COLO668 (cell line): ENCODE data around the gene ATG9B.
"Not testable (repeated sequence)": the region's sequence is repeated elsewhere in the genome, so short reads cannot be mapped to it uniquely, and the experiment has no call there.

Source experiments
- DNase-seq: peaks from one replicate; lab custom pipeline; 2025; ENCODE audit not compliant: unreplicated experiment; lab: John Stamatoyannopoulos, UW

Gene ATG9B

GRCh38 chr7:151017953-151018420 lies 6.3 kb downstream of the ATG9B start:
- DNase-seq: peak; percentile 59

DNA sequence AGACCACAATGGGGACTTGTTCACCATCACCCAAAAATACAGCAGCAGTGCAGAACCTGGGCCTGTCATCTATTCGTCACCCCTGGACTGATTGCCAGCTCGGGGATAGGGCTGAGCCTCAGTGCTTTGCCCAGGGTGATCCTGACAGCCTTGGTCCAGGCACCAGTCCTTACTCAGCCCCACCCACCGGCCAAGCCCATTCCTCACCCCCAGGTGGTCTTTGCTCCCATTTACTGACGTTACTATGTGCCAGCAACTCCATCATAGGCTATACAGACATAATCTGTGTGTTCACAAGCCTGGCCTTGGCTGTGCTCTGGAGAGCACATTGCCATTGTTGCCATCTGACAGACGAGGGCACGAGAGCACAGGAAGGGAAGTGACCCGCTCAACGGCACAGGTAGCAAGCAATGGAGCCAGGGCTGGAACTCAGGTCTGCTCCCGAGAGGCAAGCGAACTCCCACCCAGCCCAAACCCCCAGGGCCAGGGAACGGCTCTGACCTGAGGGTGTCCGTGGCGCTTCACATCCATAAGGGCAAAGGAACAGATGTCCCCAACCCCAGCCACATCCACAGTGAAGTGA lies 6.8 kb downstream of the ATG9B start:
- no peak for DNase-seq

GRCh38 chr7:151016942-151017341 lies 7.4 kb downstream of the ATG9B start:
- no peak for DNase-seq

- DNase-seq: no peak
These were observed 7.8 kb downstream of the ATG9B start for GRCh38 chr7:151016505-151016904.

DNA sequence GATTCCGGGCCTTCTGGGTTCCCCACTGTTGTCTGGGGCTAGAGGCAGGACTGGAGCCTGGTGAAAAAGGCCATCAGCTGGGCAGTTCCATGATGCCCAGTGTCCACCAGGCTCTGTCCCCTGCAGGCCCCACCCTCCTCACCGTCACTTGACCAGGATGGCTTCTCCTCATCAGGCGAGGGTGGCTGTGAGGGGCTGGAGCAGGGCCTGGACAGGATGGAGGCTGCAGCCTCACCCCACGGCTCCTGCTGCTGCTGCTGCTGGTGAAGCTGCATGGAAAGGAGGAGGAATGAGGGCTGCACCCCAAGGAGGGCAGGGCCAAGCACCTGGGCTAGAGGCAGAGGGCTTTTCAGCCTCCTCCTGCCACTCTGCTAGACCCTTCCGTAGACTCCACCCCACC lies 8.3 kb downstream of the ATG9B start:
- DNase-seq: no peak

DNA sequence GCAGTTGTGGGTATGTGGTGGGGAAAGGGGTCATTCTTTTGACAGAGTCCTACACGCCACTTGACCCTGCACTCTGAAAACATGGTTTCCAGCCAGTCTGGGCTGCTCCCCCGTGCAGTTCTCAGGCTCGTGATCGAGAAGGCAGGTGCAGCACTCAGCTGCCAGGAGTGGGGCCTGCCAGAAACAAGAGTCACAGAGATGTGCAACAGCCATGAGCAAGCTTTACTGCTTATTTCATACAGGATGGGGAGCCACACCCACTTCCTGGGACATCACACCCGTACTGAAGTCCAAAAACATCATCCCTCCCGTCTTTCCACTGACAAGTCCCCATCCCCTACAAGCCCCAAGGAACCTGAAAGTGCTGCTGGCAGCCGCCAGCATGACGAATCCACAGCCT lies 9.3 kb downstream of the ATG9B start:
- DNase-seq: peak; percentile 25

- DNase-seq: no peak
These were observed 10.4 kb downstream of the ATG9B start for GRCh38 chr7:151013733-151014497.

DNA sequence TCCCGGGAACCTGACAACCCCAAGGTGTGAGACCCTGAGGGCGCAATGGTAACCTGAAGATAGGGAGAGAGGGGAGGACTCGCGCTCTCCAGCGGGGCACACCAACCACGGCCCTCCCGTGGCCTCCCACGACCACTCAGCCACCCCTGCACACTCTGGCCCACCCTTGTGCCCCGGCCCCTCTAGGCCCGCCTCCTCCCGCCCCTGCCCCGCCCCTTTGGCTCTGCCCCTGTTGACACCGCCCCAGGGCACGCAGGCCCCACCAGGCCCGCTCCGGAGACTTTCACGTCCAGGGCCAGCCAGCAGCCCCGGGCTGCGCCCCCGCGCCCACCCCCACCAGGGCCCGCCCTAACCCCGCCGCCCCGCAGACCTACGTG lies 10.9 kb downstream of the ATG9B start:
- DNase-seq: no peak

- DNase-seq: peak; percentile 23
These were observed 11.4 kb downstream of the ATG9B start for GRCh38 chr7:151012911-151013347.

- no peak for DNase-seq
These were observed 12.1 kb downstream of the ATG9B start for GRCh38 chr7:151012031-151012692.

- DNase-seq: not testable (repeated sequence)
These were observed 12.7 kb downstream of the ATG9B start for GRCh38 chr7:151011616-151012015.

- DNase-seq: no peak
These were observed 13.2 kb downstream of the ATG9B start for GRCh38 chr7:151011097-151011409.

GRCh38 chr7:151010307-151011096 lies 13.8 kb downstream of the ATG9B start:
- no peak for DNase-seq

- no peak for DNase-seq
These were observed 14.3 kb downstream of the ATG9B start for GRCh38 chr7:151010037-151010306.

GRCh38 chr7:151009327-151010036 lies 14.8 kb downstream of the ATG9B start:
- DNase-seq: no peak

GRCh38 chr7:151008511-151009323 lies 15.6 kb downstream of the ATG9B start:
- peak; percentile 18 for DNase-seq

DNA sequence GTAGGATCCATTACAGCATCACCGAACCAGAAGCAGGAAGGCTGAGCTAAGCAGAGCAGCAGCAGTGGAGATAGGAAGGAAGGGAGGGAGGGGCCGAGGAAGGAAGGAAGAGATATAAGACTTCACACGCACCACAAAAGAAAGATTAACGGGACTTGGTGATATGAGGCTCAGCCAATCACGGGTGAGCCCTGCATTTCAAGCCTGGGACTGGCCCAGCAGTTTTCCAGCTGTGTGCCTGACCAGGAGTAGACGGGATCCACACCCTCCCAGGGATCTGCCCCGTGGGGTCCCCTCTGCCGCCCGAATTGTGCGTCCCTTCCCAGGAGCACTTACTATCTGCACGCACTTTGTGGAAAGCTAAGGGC lies 16.2 kb downstream of the ATG9B start:
- DNase-seq: no peak

DNA sequence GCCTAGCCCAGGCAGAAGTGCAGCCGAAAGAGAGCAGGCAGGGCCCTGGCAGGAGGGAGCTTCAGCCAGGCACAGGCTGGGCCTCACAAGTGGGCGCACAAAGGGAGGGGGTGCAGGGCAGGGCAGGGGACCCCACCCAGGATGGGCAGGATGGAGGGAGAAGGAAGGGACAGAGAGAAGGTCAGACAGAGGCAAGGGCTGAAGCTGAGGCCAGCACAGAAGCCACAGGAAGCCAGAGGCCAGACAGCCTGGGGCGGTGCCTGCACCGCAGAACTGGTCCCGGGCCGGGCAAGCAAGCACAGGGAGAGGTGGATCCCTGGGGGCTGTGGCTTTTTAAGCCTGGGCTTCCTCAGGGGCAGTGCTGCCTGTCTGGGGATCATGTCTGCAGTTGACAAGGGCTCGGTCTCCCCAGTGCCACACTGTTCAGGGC lies 16.8 kb downstream of the ATG9B start:
- no peak for DNase-seq

GRCh38 chr7:151006590-151007300 lies 17.5 kb downstream of the ATG9B start:
- DNase-seq: no peak

DNA sequence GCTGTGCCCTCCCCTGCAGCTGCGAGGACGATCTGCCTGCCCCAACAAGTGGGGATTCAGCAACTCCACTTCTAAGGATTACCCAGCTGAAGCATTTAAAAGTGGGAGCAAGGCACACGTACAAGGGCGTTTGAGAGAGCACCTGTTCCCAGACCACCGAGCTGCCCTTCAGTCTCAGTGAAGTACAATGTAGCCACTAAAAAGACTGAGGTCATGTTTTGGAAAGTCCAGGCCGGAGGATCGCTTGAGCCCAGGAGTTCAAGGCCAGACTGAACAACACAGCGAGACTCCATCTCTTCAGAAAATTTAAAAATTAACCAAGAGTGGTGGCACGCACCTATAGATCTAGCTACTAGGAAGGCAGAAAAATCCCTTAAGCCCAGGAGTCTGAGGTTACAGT lies 18.7 kb downstream of the ATG9B start:
- DNase-seq: no peak
